Cardiac muscle cell (in vitro differentiated cells and primary cell): ENCODE results near the gene NT5DC2. TPM values are rescaled to one million over a fixed set of nuclear protein-coding genes. Genes with fewer than 3 reads are reported as not detected.

Experiments
- DNase-seq, 2 donors: peaks; one replicate each; pipeline versions ENCODE4 v3.0.0 to v3.0.0-alpha.2; 2010 to 2017; ENCODE audit warnings: low read depth in 1 of 2, low spot score in 1 of 2
- H3K27ac ChIP-seq: fragments of 200-600 bp; sonication (generic); 2 replicates; pipeline ENCODE4 v1.5.1; 2016
- H3K27me3 ChIP-seq: fragments of 200-600 bp; sonication (generic); 2 replicates; pipeline ENCODE4 v1.6.0; 2016; ENCODE audit warnings: control low read depth
- H3K36me3 ChIP-seq: fragments of 200-600 bp; sonication (generic); 2 replicates; pipeline ENCODE4 v1.5.1; 2016; ENCODE audit warnings: control low read depth
- H3K4me1 ChIP-seq: fragments of 200-600 bp; sonication (generic); 2 replicates; pipeline ENCODE4 v1.8.1; 2017; ENCODE audit warnings: low read depth, mild to moderate bottlenecking, mixed run types
- H3K4me3 ChIP-seq: fragments of 200-600 bp; sonication (generic); 2 replicates; pipeline ENCODE4 v1.5.1; 2016; ENCODE audit warnings: mild to moderate bottlenecking
- H3K9me3 ChIP-seq: fragments of 200-600 bp; sonication (generic); 2 replicates; pipeline ENCODE4 v1.5.1; 2017; ENCODE audit warnings: low read depth, mild to moderate bottlenecking, control low read depth
- CTCF ChIP-seq: IDR thresholded peaks from 2 replicates; pipeline ENCODE4 v1.5.1; 2012; ENCODE audit warnings: low read depth, mild to moderate bottlenecking, low read length
- polyA plus RNA-seq: library from polyadenylated mRNA; unstranded; fragments of >200 nt; fragmentation: Nextera tagmentation; extraction: Ambion mirVana; gene quantifications from 2 replicates; pipeline ENCODE4 v1.2.1, GENCODE V29; 2016
- total RNA-seq: library from RNA; depleted of rRNA; stranded (reverse); fragments of >200 nt; gene quantifications from 2 replicates; pipeline ENCODE4 v1.2.3, GENCODE V29; 2016

The NT5DC2 gene
- total and polyA plus RNA-seq, 2 experiments from 2014 or later = 120 to 233 TPM

GRCh38 chr3:52544937-52545336 lies 11.3 kb upstream of the NT5DC2 start:
- no peaks in the 10 kb centered on the region for H3K9me3 ChIP-seq
- no peaks in the 10 kb centered on the region for H3K4me1 ChIP-seq
- no peak for TF ChIP-seq CTCF
- peaks cover 26% of the 10 kb centered on the region for H3K36me3 ChIP-seq
- H3K4me3 ChIP-seq = no peak overlapping the region
- DNase-seq = no peak
- H3K27ac ChIP-seq = peak overlapping the region; percentile 31
- no peaks in the 10 kb centered on the region for H3K27me3 ChIP-seq

DNA sequence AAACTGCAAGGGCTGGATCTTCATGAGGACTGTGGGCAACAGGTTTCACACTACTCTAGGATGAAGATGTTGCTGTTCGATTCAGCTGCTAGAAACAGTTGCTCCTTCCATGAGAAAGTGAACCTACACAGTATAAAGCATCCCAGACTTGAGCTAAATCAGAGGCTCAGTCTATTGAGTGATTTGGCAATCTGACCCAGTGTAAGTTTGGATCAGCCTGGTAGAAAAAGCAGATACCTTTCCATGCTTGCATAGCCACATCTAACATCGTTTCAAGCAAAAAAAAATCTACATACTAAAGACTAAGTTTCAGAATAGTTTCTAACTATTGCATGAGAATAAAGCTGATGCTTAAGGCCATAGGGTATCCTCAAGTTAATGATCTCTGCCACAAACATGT lies 7.4 kb upstream of the NT5DC2 start:
- Histone ChIP-seq H3K36me3 (peaks cover 6% of the 10 kb centered on the region), H3K4me3 (no peak overlapping the region), H3K27ac (peak overlapping the region; percentile 45), H3K4me1 (peaks cover 14% of the 10 kb centered on the region), H3K27me3 (no peaks in the 10 kb centered on the region), H3K9me3 (no peaks in the 10 kb centered on the region)
- DNase-seq = no peak
- TF ChIP-seq CTCF = no peak

DNA sequence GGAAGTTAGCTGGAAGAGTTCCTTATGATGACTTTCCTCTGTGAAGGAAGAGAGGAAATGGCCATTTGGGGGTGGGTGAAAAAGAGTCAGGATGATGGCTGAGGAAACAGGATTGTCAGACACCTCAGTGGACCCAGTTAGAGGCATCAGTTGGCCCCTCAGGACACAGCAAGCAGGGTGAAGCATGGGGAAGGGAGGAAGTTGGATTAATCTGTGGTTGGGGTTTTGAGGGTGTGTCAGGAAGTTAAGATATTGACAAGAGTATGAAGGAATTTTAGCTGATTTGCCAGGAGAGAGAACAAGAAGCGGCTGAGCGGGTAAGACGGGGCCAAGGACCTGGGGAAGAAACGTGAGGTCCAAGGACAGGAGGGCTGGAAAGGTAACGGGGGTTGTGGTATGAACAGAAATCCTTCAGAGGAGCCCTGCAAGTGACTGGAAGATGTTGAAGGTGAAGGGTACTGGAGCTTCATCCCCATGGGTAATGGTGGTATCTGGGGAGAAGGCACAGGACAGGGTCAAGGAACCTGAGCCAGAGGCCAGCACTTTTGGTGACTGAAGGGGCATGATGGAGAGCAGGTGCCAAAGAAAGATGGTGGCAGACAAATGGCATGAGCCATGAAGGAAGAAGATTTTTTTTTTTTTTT lies 5.5 kb upstream of the NT5DC2 start:
- Histone ChIP-seq H3K36me3 (peaks cover 6% of the 10 kb centered on the region), H3K27ac (no peak overlapping the region), H3K27me3 (no peaks in the 10 kb centered on the region), H3K4me3 (no peak overlapping the region), H3K4me1 (peaks cover 20% of the 10 kb centered on the region), H3K9me3 (no peaks in the 10 kb centered on the region)
- no peak for DNase-seq
- no peak for TF ChIP-seq CTCF

DNA sequence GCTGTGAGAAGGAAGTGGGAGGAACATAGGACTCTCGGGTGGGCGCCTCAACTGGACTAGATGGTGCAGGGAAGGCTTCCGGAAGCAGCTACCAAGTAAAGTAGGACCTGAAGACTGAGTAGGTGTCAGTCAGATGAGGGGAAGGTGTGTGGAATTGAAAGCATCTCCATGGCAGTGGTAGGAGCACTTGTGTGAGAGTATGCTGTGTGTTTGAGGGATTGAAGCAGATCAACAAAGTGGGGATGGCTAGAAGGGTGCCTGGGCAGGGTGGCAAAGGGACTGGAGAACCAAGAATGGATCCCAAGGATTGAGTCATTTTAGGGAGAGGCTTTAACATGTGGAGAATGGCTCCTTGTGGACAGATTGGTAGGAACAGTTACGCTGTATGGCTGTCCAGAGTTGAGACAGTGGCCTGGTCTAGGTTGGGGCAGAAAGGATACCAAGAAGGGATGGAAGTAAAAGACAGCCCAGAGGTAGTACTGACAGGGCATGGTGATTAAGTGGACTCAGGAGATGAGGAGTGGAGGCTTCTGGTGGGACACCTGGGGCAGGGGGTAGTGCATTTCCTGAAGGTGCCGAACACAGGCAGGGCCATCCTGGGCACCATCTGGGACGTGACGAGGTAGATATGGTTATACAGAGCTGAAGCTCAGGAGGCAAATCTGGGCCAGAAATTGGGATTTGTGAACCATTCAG lies 4.2 kb upstream of the NT5DC2 start:
- Histone ChIP-seq H3K9me3 (no peaks in the 10 kb centered on the region), H3K4me1 (peaks cover 20% of the 10 kb centered on the region), H3K27ac (peak overlapping the region; percentile 96), H3K4me3 (peak overlapping the region; percentile 68), H3K36me3 (peaks cover 6% of the 10 kb centered on the region), H3K27me3 (no peaks in the 10 kb centered on the region)
- no peak for TF ChIP-seq CTCF
- no peak for DNase-seq

DNA sequence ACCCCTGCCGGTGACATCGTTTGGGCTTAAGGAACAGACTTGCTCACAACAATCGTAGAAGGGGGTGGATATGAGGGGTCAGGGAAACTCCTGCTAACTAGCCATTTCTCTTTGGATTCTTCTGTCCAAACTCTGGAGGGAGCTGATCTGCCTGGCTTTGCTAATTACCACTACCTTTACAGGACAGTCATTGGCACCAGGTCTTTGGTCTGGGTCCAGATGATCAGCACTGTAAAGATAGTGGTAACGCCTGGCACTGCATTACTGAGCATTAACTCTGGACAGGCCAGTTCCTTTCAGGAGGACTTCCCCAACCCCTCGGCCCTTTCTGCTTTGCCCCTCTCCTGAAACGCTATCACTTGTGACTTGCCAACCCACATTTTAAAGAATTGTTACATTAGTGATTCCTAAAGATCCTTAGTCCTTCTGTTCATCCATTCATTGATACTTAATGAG lies 3.5 kb upstream of the NT5DC2 start:
- Histone ChIP-seq H3K27ac (peak overlapping the region; percentile 96), H3K9me3 (no peaks in the 10 kb centered on the region), H3K4me1 (peaks cover 25% of the 10 kb centered on the region), H3K4me3 (peak overlapping the region; percentile 68), H3K36me3 (peaks cover 6% of the 10 kb centered on the region), H3K27me3 (no peaks in the 10 kb centered on the region)
- TF ChIP-seq CTCF = no peak
- no peak for DNase-seq
